IPS-20b (cell line): ENCODE data around the gene PLB1.

Source experiments
- H3K27ac ChIP-seq: one replicate; pipeline ENCODE4 v1.5.1; 2013; ENCODE audit warnings: low read length
- H3K27me3 ChIP-seq: 2 replicates; pipeline ENCODE4 v1.6.1; 2013; ENCODE audit warnings: mild to moderate bottlenecking, low read length, inconsistent platforms; ENCODE audit not compliant: insufficient read depth
- H3K36me3 ChIP-seq: 2 replicates; pipeline ENCODE4 v1.6.1; 2013; ENCODE audit warnings: low read depth, mild to moderate bottlenecking, inconsistent platforms, low read length, moderate library complexity; ENCODE audit not compliant: insufficient read depth
- H3K4me1 ChIP-seq: 2 replicates; pipeline ENCODE4 v1.6.1; 2013; ENCODE audit warnings: mild to moderate bottlenecking, control low read depth, inconsistent platforms, low read length, moderate library complexity; ENCODE audit not compliant: insufficient read depth
- H3K4me3 ChIP-seq: 2 replicates; pipeline ENCODE4 v1.5.1; 2013; ENCODE audit warnings: mild to moderate bottlenecking, low read length, inconsistent platforms
- H3K9ac ChIP-seq: 2 replicates; pipeline ENCODE4 v1.6.1; 2013; ENCODE audit warnings: low read depth, mild to moderate bottlenecking, inconsistent platforms, low read length, moderate library complexity
- H3K9me3 ChIP-seq: 2 replicates; pipeline ENCODE4 v1.6.1; 2013; ENCODE audit warnings: mild to moderate bottlenecking, low read depth, low read length, inconsistent platforms; ENCODE audit not compliant: insufficient read depth

PLB1 gene, protein sequence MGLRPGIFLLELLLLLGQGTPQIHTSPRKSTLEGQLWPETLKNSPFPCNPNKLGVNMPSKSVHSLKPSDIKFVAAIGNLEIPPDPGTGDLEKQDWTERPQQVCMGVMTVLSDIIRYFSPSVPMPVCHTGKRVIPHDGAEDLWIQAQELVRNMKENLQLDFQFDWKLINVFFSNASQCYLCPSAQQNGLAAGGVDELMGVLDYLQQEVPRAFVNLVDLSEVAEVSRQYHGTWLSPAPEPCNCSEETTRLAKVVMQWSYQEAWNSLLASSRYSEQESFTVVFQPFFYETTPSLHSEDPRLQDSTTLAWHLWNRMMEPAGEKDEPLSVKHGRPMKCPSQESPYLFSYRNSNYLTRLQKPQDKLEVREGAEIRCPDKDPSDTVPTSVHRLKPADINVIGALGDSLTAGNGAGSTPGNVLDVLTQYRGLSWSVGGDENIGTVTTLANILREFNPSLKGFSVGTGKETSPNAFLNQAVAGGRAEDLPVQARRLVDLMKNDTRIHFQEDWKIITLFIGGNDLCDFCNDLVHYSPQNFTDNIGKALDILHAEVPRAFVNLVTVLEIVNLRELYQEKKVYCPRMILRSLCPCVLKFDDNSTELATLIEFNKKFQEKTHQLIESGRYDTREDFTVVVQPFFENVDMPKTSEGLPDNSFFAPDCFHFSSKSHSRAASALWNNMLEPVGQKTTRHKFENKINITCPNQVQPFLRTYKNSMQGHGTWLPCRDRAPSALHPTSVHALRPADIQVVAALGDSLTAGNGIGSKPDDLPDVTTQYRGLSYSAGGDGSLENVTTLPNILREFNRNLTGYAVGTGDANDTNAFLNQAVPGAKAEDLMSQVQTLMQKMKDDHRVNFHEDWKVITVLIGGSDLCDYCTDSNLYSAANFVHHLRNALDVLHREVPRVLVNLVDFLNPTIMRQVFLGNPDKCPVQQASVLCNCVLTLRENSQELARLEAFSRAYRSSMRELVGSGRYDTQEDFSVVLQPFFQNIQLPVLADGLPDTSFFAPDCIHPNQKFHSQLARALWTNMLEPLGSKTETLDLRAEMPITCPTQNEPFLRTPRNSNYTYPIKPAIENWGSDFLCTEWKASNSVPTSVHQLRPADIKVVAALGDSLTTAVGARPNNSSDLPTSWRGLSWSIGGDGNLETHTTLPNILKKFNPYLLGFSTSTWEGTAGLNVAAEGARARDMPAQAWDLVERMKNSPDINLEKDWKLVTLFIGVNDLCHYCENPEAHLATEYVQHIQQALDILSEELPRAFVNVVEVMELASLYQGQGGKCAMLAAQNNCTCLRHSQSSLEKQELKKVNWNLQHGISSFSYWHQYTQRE (N-terminal part only)

DNA sequence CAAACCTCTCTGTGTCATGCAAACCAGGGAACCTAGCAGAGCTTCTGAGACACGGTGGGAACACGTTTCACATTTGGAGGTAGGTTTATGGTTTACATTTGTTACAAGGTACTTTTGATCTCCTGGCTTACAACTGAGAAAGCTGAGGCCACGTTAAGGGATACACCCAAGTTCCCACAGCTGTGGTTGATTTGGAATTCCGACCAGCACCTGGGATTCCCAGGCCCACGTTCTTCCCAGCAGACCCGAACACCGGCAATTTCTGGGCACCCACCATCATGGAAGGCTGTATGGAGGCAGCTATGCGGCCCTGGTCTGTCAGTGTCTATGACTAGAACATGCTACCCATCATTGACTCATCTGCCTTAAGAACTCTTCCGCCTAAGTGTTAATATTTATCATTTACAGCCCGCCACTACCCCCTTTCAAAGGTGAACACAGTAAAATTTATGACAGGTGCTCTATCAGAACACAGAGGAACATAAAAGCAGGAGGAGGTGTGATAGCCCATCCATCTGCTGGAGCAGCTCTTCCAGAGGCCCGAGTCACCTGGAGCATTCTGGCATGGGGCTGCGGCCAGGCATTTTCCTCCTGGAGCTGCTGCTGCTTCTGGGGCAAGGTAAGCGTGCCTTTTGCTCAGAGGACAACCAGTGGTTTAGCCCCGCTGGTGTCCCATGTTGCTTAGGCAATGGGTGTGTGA, at the start of gene PLB1:
TSS of gene PLB1 (plus strand) at position 510 of the 700 bp plus-strand sequence. CDS start at position 565, 55 bp downstream.
- H3K27me3 ChIP-seq = no peaks in the 10 kb centered on the region
- H3K36me3 ChIP-seq = no peaks in the 10 kb centered on the region
- H3K4me1 ChIP-seq = no peaks in the 10 kb centered on the region
- no peak within 1 kb of the TSS for H3K4me3 ChIP-seq
- H3K27ac ChIP-seq = no peak within 1 kb of the TSS
- no peak within 1 kb of the TSS for H3K9ac ChIP-seq
- no peaks in the 10 kb centered on the region for H3K9me3 ChIP-seq

DNA sequence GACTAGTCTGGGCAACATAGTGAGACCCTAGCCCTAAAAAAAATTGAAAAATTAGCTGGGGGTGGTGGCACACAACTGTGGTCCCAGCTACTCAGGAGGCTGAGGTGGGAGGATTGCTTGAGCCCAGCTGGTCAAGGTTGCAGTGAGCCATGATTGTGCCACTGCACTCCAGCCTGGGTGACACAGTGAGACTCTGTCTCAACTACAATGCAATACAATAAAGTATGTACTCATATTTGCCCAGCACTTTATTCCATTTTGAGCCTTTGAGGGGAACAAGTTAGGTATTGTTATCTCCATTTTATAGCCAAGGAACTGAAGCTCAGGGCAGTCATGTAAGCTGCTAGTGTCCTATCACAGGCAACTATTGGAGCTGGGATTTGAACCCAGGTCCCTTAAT, 49.3 kb upstream of the PLB1 start:
- H3K9ac ChIP-seq = no peak overlapping the region
- no peaks in the 10 kb centered on the region; the same call in 1 of the 2 replicates for H3K4me1 ChIP-seq

DNA sequence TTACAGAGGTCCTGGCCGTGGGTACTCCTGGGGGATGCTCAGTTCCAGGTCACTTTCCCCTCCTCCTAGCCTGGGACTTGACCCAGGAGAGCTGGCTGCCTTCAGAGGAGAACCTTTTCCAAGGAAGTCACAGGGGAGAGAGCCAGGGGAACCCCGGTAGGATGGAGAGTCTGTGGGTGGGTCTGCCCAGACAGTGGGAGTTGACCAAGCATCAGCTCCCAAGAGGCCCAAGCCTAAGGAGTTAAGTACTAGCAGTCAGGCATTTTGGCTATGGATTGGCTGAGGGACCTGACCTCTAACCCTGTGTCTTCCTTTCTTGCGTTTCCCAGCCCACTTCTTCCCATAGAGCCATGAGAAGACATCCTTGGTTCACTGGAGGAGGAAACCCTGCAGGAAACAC, 48.8 kb upstream of the PLB1 start:
- no peaks in the 10 kb centered on the region; the same call in 1 of the 2 replicates for H3K27me3 ChIP-seq
- no peak overlapping the region for H3K9ac ChIP-seq
- H3K36me3 ChIP-seq = no peaks in the 10 kb centered on the region
- no peaks in the 10 kb centered on the region for H3K9me3 ChIP-seq
- H3K27ac ChIP-seq = no peak overlapping the region
- no peaks in the 10 kb centered on the region; the same call in 1 of the 2 replicates for H3K4me1 ChIP-seq
- H3K4me3 ChIP-seq = no peak overlapping the region

More for the DNA sequence above, 49.3 kb upstream of the PLB1 start:
- Histone ChIP-seq H3K4me3 (no peak overlapping the region), H3K27me3 (no peaks in the 10 kb centered on the region; the same call in 1 of the 2 replicates), H3K27ac (no peak overlapping the region), H3K36me3 (no peaks in the 10 kb centered on the region), H3K9me3 (no peaks in the 10 kb centered on the region)

DNA sequence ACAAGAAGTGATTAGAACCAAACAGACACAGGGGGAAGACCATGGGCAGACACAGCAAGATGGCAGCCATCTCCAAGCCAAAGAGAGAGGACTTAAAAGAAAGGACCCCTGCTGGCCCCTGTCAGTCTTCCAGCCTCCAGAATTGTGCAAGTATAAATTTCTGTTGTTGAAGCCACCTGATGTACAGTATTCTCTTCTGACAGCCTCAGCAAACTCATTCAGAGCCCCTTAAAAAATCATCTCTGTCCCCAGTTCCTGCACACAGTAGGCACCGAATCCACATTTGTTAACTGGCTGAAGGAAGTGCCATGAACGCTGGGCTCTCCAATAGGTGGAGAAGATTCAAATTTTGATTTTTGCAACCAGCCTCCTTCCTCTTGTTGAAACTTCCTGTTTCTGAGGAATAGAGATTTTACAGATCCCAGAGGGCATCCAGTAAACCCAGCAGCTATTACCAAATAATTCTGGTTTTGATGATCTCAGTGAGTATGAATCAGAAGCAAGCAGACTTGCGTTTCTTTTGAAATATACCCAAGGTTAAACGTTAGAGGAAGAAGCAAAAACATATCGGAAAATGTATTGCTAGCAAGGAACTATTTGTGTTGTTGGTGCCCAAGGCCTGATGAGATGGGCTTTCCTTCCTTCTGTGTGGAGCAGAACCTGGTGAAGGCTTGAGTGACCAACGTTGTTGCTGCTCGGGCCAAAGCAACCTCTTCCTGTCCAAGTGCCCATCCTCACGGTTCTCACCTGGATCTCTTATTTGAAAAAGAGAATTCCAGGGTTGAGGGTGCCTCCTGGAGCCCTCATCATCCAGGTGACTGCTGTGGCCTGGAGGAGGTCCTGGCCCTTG, 47.7 kb upstream of the PLB1 start:
- Histone ChIP-seq H3K27ac (no peak overlapping the region), H3K27me3 (no peaks in the 10 kb centered on the region; the same call in 1 of the 2 replicates), H3K36me3 (no peaks in the 10 kb centered on the region), H3K4me1 (no peaks in the 10 kb centered on the region; the same call in 1 of the 2 replicates), H3K9me3 (no peaks in the 10 kb centered on the region), H3K9ac (no peak overlapping the region), H3K4me3 (no peak overlapping the region)

DNA sequence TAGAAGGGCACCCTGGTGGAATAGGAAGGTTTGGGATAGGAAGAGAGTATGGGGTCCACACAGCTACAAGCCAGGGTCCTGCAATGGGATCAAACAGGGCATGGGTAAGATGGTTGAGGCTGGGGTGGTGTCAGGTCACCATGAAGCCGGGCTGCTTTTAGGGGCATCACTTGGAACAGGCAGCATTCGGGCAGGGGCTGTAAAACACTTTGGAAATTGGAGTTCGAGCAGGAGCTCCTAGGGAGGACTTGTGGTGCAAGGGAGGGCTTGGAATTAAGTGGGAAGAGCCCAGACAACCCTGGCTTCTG, 47.1 kb upstream of the PLB1 start:
- H3K36me3 ChIP-seq = no peaks in the 10 kb centered on the region
- H3K9ac ChIP-seq = no peak overlapping the region
- no peak overlapping the region for H3K4me3 ChIP-seq
- no peak overlapping the region for H3K27ac ChIP-seq
- H3K9me3 ChIP-seq = no peaks in the 10 kb centered on the region
- H3K27me3 ChIP-seq = no peaks in the 10 kb centered on the region; the same call in 1 of the 2 replicates
- H3K4me1 ChIP-seq = no peaks in the 10 kb centered on the region; the same call in 1 of the 2 replicates

DNA sequence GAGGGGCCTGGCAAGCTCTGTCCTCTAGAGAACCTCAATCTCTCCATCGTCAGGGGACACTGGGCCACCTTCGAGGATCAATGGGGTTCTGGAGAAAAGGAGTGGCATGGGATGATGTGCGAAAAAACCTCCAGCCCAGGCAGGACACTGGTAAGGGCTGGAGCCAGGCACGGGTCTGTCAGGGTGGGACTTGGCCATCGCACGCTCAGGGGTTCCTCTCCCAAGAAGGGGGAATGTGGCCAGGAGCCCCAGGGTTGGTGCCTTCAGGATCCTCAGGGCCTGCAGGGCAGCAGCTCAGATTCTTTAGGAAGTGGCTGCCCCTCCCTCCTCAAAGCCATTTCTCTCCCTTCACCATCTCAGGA, 46.8 kb upstream of the PLB1 start:
- no peaks in the 10 kb centered on the region; the same call in 1 of the 2 replicates for H3K4me1 ChIP-seq
- H3K27me3 ChIP-seq = no peaks in the 10 kb centered on the region; the same call in 1 of the 2 replicates
- no peak overlapping the region for H3K4me3 ChIP-seq
- no peak overlapping the region for H3K27ac ChIP-seq
- no peak overlapping the region for H3K9ac ChIP-seq
- H3K9me3 ChIP-seq = no peaks in the 10 kb centered on the region
- H3K36me3 ChIP-seq = no peaks in the 10 kb centered on the region

DNA sequence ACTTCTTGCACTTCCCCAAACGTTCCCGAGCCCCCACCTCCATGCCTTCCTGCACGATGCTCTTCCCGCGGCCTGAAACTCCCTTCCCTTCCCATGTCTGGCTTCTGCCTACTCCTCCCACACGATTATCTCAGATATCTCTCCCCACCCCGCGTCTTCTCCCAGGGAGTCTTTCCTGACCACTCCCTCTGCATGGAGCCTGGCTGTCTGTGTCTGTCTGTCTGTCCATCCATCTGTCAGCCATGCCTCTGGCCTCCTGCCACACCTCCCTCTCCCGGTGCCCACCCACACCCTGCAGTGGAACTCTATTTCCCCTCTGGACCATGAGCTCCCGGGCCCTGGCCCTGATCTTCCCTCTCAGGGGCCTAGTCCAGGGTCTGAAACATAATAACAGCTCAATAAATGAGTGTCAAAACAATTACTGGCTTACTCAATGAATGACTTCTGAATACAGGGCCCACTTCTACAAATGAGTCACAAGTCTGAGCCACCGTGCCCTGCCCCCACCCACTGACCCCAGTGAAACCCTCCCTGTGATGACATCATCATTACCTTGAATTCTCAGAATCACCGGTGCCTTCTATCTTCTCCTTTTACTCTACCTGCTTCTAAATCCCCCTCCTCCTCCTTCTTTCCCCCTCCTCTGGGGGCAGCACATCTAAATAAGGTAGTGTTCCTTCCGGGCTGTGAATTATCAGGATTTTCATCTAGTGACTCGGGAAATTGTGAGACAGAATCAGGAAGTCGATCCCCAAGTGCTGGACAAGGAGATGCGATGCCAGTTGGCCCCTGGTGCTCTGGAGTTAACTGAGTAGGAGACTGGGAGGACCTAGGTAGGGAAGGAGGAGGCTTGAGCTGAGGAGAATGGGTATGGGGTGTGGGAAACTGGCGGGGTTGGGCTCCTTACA, 46.1 kb upstream of the PLB1 start:
- no peak overlapping the region for H3K9ac ChIP-seq
- no peaks in the 10 kb centered on the region; the same call in 1 of the 2 replicates for H3K4me1 ChIP-seq
- H3K4me3 ChIP-seq = no peak overlapping the region
- H3K9me3 ChIP-seq = no peaks in the 10 kb centered on the region
- no peak overlapping the region for H3K27ac ChIP-seq
- no peaks in the 10 kb centered on the region for H3K36me3 ChIP-seq
- no peaks in the 10 kb centered on the region; the same call in 1 of the 2 replicates for H3K27me3 ChIP-seq

DNA sequence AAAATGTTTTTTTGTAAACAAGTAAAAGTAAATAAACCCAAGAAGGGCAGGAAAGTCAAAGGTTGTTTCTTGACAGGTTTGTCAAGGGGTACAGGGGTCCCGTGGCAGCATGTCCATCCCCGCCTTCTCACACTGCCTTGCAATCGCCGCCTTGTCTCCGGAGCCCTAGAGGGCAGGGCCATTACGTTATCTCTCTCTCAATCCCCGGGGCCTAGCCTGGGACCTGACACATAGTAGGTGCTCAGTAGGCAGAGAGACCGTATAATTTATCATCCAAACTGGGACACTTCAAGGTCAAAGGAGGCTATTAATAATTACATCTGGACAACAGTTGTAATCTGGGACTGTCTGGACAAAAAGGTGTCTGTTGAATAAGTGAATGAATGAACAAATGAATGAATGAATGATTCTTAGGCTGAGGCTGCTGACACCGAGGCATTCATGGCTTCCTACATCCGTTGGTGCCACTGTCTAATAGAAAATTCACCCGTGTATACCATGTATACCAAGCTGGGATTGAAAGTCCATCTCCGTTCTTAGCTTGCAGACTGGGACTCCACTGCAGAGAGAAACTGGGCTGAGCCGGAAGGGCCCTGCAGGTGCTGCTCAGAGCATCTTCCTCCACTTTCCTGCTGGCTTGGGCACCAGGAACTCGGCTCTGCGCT, 44.8 kb upstream of the PLB1 start:
- Histone ChIP-seq H3K4me1 (no peaks in the 10 kb centered on the region), H3K9ac (no peak overlapping the region), H3K9me3 (no peaks in the 10 kb centered on the region), H3K27me3 (no peaks in the 10 kb centered on the region), H3K4me3 (no peak overlapping the region), H3K27ac (no peak overlapping the region), H3K36me3 (no peaks in the 10 kb centered on the region)

DNA sequence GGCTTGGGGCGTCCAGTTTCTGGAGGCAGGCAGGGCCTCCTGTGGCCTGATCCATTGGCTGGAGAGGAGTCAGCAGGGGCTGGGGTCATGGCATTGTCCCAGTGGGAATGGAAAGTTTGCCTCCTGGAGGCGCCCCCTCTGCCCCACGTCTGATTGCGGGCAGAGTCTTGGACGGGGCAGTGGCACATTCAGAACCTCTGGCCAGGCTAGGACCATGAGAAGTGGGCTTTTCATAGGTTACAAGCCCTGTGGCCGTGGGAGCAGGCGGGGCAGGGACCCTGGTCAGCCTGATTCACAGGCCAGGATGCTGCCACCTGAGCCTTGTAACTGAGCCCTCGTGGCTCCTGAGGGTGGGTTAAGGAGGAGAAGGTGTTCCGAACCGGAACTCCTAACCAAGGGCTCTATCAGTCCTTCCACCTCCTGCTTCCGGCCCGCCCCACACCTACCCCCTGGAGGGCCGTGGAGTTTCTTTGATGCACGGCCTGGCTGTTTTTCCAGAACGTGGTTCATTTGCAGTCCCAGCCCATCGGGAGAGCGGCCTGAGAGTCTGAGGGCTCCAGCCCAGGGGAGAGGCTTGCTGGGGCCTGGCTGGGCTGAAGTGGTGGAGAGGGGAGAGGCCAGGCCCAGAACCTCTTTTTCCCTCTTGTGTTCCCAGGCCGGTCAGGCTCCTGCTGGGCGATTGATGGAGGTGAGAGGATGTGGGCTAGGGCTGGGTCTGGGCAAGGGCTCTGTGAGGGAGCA, 43.9 kb upstream of the PLB1 start:
- Histone ChIP-seq H3K4me1 (no peaks in the 10 kb centered on the region), H3K9ac (no peak overlapping the region), H3K36me3 (no peaks in the 10 kb centered on the region), H3K27ac (no peak overlapping the region), H3K27me3 (no peaks in the 10 kb centered on the region), H3K4me3 (no peak overlapping the region), H3K9me3 (no peaks in the 10 kb centered on the region)
